Activated T-helper 9 cell treated with anti-CD3 and anti-CD28 coated beads, Interleukin-2, amount 50 U/mL, for 16 hours (primary cell): Measurements from ENCODE around the gene ABCA1.
"Not testable (repeated sequence)": the region's sequence is repeated elsewhere in the genome, so short reads cannot be mapped to it uniquely, and the experiment has no call there.

Source experiments
- DNase-seq: peaks from one replicate; pipeline ENCODE4 v3.0.0-alpha.2; 2020; ENCODE audit warnings: low read depth

ABCA1 gene

GRCh38 chr9:104868687-104869404, 59.1 kb downstream of the ABCA1 start:
- DNase-seq, result no peak

- DNase-seq, result no peak
These were observed 59.7 kb downstream of the ABCA1 start for GRCh38 chr9:104868303-104868686.

GRCh38 chr9:104866191-104866590, 61.8 kb downstream of the ABCA1 start:
- no peak for DNase-seq

GRCh38 chr9:104864675-104865104, 63.3 kb downstream of the ABCA1 start:
- no peak for DNase-seq

- peak; percentile 3 for DNase-seq
These were observed 64.6 kb downstream of the ABCA1 start for GRCh38 chr9:104863180-104863883.

- no peak for DNase-seq
These were observed 66.6 kb downstream of the ABCA1 start for GRCh38 chr9:104861397-104861796.

GRCh38 chr9:104860263-104860662, 67.7 kb downstream of the ABCA1 start:
- no peak for DNase-seq

- DNase-seq, result no peak
These were observed 69.1 kb downstream of the ABCA1 start for GRCh38 chr9:104858846-104859245.

- no peak for DNase-seq
These were observed 69.7 kb downstream of the ABCA1 start for GRCh38 chr9:104858271-104858670.

GRCh38 chr9:104856413-104856941, 71.5 kb downstream of the ABCA1 start:
- no peak for DNase-seq

- DNase-seq, result no peak
These were observed 72.1 kb downstream of the ABCA1 start for GRCh38 chr9:104855807-104856206.

GRCh38 chr9:104855258-104855657, 72.7 kb downstream of the ABCA1 start:
- DNase-seq, result not testable (repeated sequence)

- no peak for DNase-seq
These were observed 73.3 kb downstream of the ABCA1 start for GRCh38 chr9:104854613-104855012.

- DNase-seq, result no peak
These were observed 74.3 kb downstream of the ABCA1 start for GRCh38 chr9:104853683-104854082.

- DNase-seq, result no peak
These were observed 74.8 kb downstream of the ABCA1 start for GRCh38 chr9:104853159-104853558.

- DNase-seq, result no peak
These were observed 76.4 kb downstream of the ABCA1 start for GRCh38 chr9:104851546-104851920.

- no peak for DNase-seq
These were observed 77.0 kb downstream of the ABCA1 start for GRCh38 chr9:104850786-104851545.

- no peak for DNase-seq
These were observed 78.9 kb downstream of the ABCA1 start for GRCh38 chr9:104849023-104849422.

GRCh38 chr9:104844710-104845109, 83.2 kb downstream of the ABCA1 start:
- DNase-seq, result no peak

GRCh38 chr9:104843644-104844240, 84.2 kb downstream of the ABCA1 start:
- no peak for DNase-seq

- no peak for DNase-seq
These were observed 85.3 kb downstream of the ABCA1 start for GRCh38 chr9:104842698-104843097.

- no peak for DNase-seq
These were observed 86.3 kb downstream of the ABCA1 start for GRCh38 chr9:104841601-104842141.
